Nephron (organoid): ENCODE data around the gene P3H3.
"Not testable (repeated sequence)": the region's sequence is repeated elsewhere in the genome, so short reads cannot be mapped to it uniquely, and the experiment has no call there.

Source experiments
- H3K27ac Mint-ChIP-seq, 3 experiments: 2 replicates each; pipeline ENCODE4 v1.8.0; 2020; ENCODE audit warnings: mixed read lengths in 3 of 3, mild to moderate bottlenecking in 2 of 3, moderate library complexity in 1 of 3
- H3K27me3 Mint-ChIP-seq: 2 replicates; pipeline ENCODE4 v1.8.0; 2021; ENCODE audit warnings: low read depth, mild to moderate bottlenecking, moderate library complexity, mixed read lengths
- H3K36me3 Mint-ChIP-seq: 2 replicates; pipeline ENCODE4 v1.8.0; 2020; ENCODE audit warnings: low read depth, mixed read lengths
- H3K4me1 Mint-ChIP-seq: 2 replicates; pipeline ENCODE4 v1.8.0; 2020; ENCODE audit warnings: mixed read lengths
- H3K4me3 Mint-ChIP-seq, 3 experiments: 2 replicates each; pipeline ENCODE4 v1.8.0; 2020; ENCODE audit warnings: mild to moderate bottlenecking in 3 of 3, mixed read lengths in 3 of 3, moderate library complexity in 2 of 3
- H3K9me3 Mint-ChIP-seq: 2 replicates; pipeline ENCODE4 v1.8.0; 2020; ENCODE audit warnings: mixed read lengths
- TF ChIP-seq, protein P1 (sequence below), 3 experiments: fragments of 200-600 bp; sonication (generic); IDR thresholded peaks; one replicate each; pipeline ENCODE4 v1.5.0; 2021; ENCODE audit warnings: antibody characterized with exemption in 3 of 3; ENCODE audit not compliant: unreplicated experiment in 3 of 3

The P3H3 gene

GRCh38 chr12:6873094-6874014, 45.1 kb downstream of the P3H3 start, which contains the start of gene SPSB2:
TSS of gene SPSB2 (minus strand) at chr12:6873303. CDS start at chr12:6872901, 402 bp downstream.
- H3K4me1 Mint-ChIP-seq = peaks cover 34% of the 10 kb centered on the region
- H3K27ac Mint-ChIP-seq = peak within 1 kb of the TSS; percentile 62 to 89 (median 69)
- peaks cover 32% of the 10 kb centered on the region for H3K36me3 Mint-ChIP-seq

GRCh38 chr12:6874015-6874368, 45.8 kb downstream of the P3H3 start:
- H3K4me3 Mint-ChIP-seq = peak overlapping the region; percentile 87 to 95 (median 95)
- peaks cover 26% of the 10 kb centered on the region for H3K36me3 Mint-ChIP-seq
- not testable (repeated sequence) for H3K9me3 Mint-ChIP-seq, H3K27me3 Mint-ChIP-seq
- peak overlapping the region; percentile 62 to 89 (median 69) for H3K27ac Mint-ChIP-seq
- peaks cover 28% of the 10 kb centered on the region for H3K4me1 Mint-ChIP-seq

More at GRCh38 chr12:6873094-6874014, 45.1 kb downstream of the P3H3 start, which contains the start of gene SPSB2:
- Mint-ChIP-seq H3K4me3 (peak within 1 kb of the TSS; percentile 87 to 95 (median 95)), H3K9me3 (no peaks in the 10 kb centered on the region), H3K27me3 (peaks cover 7% of the 10 kb centered on the region)
- TF ChIP-seq, protein P1, sequence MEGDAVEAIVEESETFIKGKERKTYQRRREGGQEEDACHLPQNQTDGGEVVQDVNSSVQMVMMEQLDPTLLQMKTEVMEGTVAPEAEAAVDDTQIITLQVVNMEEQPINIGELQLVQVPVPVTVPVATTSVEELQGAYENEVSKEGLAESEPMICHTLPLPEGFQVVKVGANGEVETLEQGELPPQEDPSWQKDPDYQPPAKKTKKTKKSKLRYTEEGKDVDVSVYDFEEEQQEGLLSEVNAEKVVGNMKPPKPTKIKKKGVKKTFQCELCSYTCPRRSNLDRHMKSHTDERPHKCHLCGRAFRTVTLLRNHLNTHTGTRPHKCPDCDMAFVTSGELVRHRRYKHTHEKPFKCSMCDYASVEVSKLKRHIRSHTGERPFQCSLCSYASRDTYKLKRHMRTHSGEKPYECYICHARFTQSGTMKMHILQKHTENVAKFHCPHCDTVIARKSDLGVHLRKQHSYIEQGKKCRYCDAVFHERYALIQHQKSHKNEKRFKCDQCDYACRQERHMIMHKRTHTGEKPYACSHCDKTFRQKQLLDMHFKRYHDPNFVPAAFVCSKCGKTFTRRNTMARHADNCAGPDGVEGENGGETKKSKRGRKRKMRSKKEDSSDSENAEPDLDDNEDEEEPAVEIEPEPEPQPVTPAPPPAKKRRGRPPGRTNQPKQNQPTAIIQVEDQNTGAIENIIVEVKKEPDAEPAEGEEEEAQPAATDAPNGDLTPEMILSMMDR (IDR thresholded peaks at IDR 0.05; ENCODE audit: unreplicated experiment in 3 of 3) = no peak

DNA sequence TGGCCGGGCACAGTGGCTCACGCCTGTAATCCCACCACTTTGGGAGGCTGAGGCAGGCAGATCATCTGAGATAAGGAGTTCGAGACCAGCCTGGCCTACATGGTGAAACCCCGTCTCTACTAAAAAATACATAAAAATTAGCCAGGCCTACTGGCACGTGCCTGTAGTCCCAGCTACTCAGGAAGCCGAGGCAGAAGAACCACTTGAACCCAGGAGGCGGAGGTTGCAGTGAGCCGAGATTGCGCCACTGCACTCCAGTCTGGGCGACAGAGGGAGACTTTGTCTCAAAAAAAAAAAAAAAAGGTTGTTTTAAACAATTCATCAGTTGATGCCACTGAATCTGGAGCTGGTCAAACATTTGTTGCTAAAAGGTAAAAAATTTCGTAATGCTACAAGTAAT, 51.6 kb downstream of the P3H3 start:
- not testable (repeated sequence) for H3K27ac Mint-ChIP-seq

GRCh38 chr12:6883252-6883651, 55.0 kb downstream of the P3H3 start:
- H3K36me3 Mint-ChIP-seq = peaks cover 7% of the 10 kb centered on the region
- peaks cover 8% of the 10 kb centered on the region for H3K4me1 Mint-ChIP-seq
- no peak overlapping the region for H3K4me3 Mint-ChIP-seq
- no peaks in the 10 kb centered on the region for H3K27me3 Mint-ChIP-seq
- TF ChIP-seq, protein P1 (IDR thresholded peaks at IDR 0.05; ENCODE audit: unreplicated experiment in 3 of 3) = no peak
- no peak overlapping the region for H3K27ac Mint-ChIP-seq
- H3K9me3 Mint-ChIP-seq = no peaks in the 10 kb centered on the region

More for the DNA sequence above, 51.6 kb downstream of the P3H3 start:
- H3K27me3 Mint-ChIP-seq, H3K4me3 Mint-ChIP-seq, H3K9me3 Mint-ChIP-seq, H3K4me1 Mint-ChIP-seq: not testable (repeated sequence)
- peaks cover 13% of the 10 kb centered on the region for H3K36me3 Mint-ChIP-seq

- no peak overlapping the region for H3K27ac Mint-ChIP-seq
Measured at GRCh38 chr12:6883683-6884082, 55.5 kb downstream of the P3H3 start.

DNA sequence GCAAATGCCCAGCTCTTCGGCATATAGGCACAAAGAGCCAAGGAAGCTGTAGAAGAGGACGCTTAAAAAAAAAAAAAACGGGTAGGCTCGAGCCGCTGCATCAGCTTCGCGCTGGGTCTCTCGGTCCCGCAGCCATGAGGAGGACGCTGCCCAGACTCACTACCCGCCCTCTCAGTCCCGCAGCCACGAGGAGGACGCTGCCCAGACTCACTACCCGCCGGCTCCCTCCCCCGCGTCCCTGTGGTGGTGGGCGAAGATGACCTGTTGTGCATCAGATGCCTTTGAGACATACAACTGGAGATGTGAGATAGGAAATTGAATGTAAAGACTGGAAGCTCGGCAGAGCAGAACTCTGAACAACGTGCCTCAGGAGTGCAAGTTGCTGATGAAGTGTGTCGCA, 56.3 kb downstream of the P3H3 start:
- Mint-ChIP-seq H3K4me1 (peaks cover 8% of the 10 kb centered on the region), H3K9me3 (no peaks in the 10 kb centered on the region), H3K36me3 (peaks cover 7% of the 10 kb centered on the region), H3K4me3 (no peak overlapping the region), H3K27ac (peak overlapping the region in 2 of 3 experiments; percentile 9 to 82), H3K27me3 (no peaks in the 10 kb centered on the region)
- TF ChIP-seq, protein P1 (IDR thresholded peaks at IDR 0.05; ENCODE audit: unreplicated experiment in 3 of 3) = no peak

More at GRCh38 chr12:6883683-6884082, 55.5 kb downstream of the P3H3 start:
- peaks cover 8% of the 10 kb centered on the region for H3K4me1 Mint-ChIP-seq
- H3K27me3 Mint-ChIP-seq = no peaks in the 10 kb centered on the region
- H3K36me3 Mint-ChIP-seq = peaks cover 7% of the 10 kb centered on the region
- no peak overlapping the region for H3K4me3 Mint-ChIP-seq
- TF ChIP-seq, protein P1 (IDR thresholded peaks at IDR 0.05; ENCODE audit: unreplicated experiment in 3 of 3) = no peak
- no peaks in the 10 kb centered on the region for H3K9me3 Mint-ChIP-seq

- Mint-ChIP-seq H3K27ac (peak overlapping the region; percentile 70 to 99 (median 93)), H3K4me3 (peak overlapping the region in 2 of 3 experiments; percentile 32 to 61), H3K4me1 (peaks cover 13% of the 10 kb centered on the region)
- not testable (repeated sequence) for H3K9me3 Mint-ChIP-seq, H3K27me3 Mint-ChIP-seq, H3K36me3 Mint-ChIP-seq
Measured at GRCh38 chr12:6886206-6886999, 58.2 kb downstream of the P3H3 start.
